Esophagus (tissue), 2 donors: ENCODE measurements around the gene CDC42BPA. TPM values are rescaled to one million over a fixed set of nuclear protein-coding genes. Genes with fewer than 3 reads are reported as not detected.

ENCODE experiments used
- H3K27ac ChIP-seq, 2 donors: one replicate each; pipeline ENCODE4 v1.5.1; 2013; ENCODE audit warnings: low read depth in 2 of 2, mild to moderate bottlenecking in 2 of 2, inconsistent platforms in 1 of 2, low read length in 1 of 2, moderate library complexity in 1 of 2
- H3K27me3 ChIP-seq, 2 donors: one replicate each; pipeline ENCODE4 v1.6.1; 2013; ENCODE audit warnings: low read length in 2 of 2, control low read depth in 1 of 2, mild to moderate bottlenecking in 1 of 2; ENCODE audit not compliant: insufficient read depth in 2 of 2, control insufficient read depth in 1 of 2
- H3K36me3 ChIP-seq, 2 donors: one replicate each; pipeline ENCODE4 v1.6.1; 2013; ENCODE audit warnings: low read length in 1 of 2; ENCODE audit not compliant: control insufficient read depth in 2 of 2, insufficient read depth in 2 of 2
- H3K4me1 ChIP-seq, 2 donors: one replicate each; pipeline ENCODE4 v1.6.1; 2013; ENCODE audit warnings: low read length in 1 of 2; ENCODE audit not compliant: control insufficient read depth in 2 of 2, insufficient read depth in 2 of 2
- H3K4me3 ChIP-seq, 2 donors: one replicate each; pipeline ENCODE4 v1.5.1; 2013; ENCODE audit warnings: low read length in 2 of 2, mild to moderate bottlenecking in 2 of 2, low read depth in 1 of 2, moderate library complexity in 1 of 2
- H3K9me3 ChIP-seq, 2 donors: one replicate each; pipeline ENCODE4 v1.6.1; 2013; ENCODE audit warnings: mild to moderate bottlenecking in 2 of 2, low read depth in 1 of 2, low read length in 1 of 2, moderate library complexity in 1 of 2; ENCODE audit not compliant: control insufficient read depth in 2 of 2, insufficient read depth in 1 of 2
- WGBS, 2 donors: extraction: QIAGEN DNeasy Blood & Tissue Kit; methylation state at CpG; one replicate each; pipeline ENCODE4 v1.1.7; 2013; 5-methylcytosine and 5-hydroxymethylcytosine counted together
- polyA plus RNA-seq, 2 donors: library from polyadenylated mRNA; stranded (reverse); fragments of 200-250 nt; gene quantifications; one replicate each; pipeline ENCODE4 v1.2.3, GENCODE V29; 2013
- donor health status: healthy with polysubstance abuse.
- donor health status: Bipolar disorder and iron deficiency.

Gene CDC42BPA
- polyA plus RNA-seq, 2 donors: 2.5 to 3.6 TPM

DNA sequence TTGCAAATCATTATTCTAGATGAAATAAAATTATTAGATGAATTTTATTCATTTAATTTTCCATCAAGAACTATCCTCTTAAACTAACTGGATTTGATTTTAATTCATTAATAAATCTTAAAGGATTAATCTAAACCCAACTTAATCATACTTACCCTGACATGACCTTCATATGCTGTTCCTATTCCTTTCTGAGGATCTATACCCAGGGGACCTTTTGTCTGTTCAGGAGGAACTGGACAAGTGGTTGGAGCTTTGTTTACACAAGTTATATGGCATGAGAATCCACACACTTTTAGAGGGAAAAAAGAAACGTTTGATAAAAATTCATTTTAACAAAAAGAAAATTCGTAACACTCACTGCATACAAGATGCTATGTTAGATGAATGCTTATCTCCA lies 283.0 kb downstream of the CDC42BPA start:
- Histone ChIP-seq H3K9me3 (no peaks in the 10 kb centered on the region), H3K4me3 (no peak overlapping the region), H3K27ac (no peak overlapping the region), H3K36me3 (no peaks in the 10 kb centered on the region), H3K27me3 (no peaks in the 10 kb centered on the region), H3K4me1 (no peaks in the 10 kb centered on the region)
- WGBS, 2 donors: 50 to 71% methylated on average over 2 of the region's 2 CpGs

DNA sequence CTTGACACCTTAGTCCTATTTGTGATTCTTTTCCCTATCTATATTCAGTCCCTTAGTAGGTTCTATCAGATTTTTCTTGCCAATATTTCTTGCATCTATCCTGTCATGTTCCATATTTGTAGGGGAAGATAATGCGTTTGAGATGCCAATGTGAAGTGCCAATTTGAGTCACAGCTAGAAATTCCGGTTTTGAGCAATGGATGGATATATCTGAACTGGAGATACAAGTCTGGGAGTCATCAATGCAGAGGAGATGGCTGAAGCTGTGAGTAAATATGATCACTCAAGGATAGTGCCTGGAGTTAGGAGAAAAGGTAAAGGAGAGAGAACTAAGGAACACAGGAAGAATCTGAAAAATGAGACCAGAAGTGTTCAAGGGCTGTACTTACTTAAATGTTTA lies 284.4 kb downstream of the CDC42BPA start:
- WGBS, 2 donors: 69 to 73% methylated on average over 2 of the region's 2 CpGs
- no peaks in the 10 kb centered on the region for H3K4me1 ChIP-seq
- H3K36me3 ChIP-seq: no peaks in the 10 kb centered on the region

DNA sequence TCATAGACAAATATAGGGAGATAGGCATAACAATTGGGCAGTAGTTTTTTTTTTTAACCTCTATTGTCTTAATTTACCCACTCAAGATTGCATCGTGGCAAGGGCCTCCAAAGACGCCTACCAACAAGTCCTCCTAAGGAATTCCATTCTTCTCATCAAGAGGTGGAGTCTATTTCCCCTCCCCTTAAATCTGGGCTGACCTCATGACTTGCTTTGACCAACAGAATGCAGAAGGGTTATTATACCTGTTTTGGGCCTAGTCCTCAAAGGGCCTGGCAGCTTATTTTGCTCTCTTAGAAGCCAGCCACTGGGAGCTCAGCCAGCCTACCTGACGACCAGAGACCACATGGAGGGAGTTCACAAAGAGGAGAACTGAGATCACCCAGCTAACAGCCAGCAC lies 285.9 kb downstream of the CDC42BPA start:
- peaks cover 0 to 2% of the 10 kb centered on the region in 2 donors for H3K36me3 ChIP-seq
- no peak overlapping the region for H3K27ac ChIP-seq
- 74 to 77% methylated on average over 3 of the region's 3 CpGs for WGBS, 2 donors
- no peak overlapping the region for H3K4me3 ChIP-seq
- H3K27me3 ChIP-seq: no peaks in the 10 kb centered on the region
- H3K9me3 ChIP-seq: no peaks in the 10 kb centered on the region
- H3K4me1 ChIP-seq: no peaks in the 10 kb centered on the region

More for the DNA sequence above, 284.4 kb downstream of the CDC42BPA start:
- Histone ChIP-seq H3K27ac (no peak overlapping the region), H3K4me3 (no peak overlapping the region), H3K9me3 (no peaks in the 10 kb centered on the region), H3K27me3 (no peaks in the 10 kb centered on the region)

DNA sequence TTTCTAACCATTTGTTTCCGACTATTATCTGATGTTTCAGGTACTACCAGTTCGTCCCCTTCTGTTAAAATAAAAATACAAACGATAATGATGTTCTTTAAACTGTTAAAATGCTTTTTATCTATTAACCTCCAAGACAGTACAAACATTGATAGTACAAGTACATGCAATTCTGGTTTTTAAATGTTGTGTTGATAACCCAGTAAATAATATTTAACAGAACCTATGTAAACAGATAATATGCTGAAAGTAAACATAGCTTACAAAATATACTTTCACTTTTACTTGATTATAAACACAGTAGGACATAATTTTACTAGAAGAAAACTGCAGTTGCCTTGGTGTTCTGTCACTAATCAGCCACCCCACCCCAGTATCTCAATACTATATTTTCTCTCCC lies 301.3 kb downstream of the CDC42BPA start:
- WGBS, 2 donors: 74 to 84% methylated on average over 3 of the region's 3 CpGs
- H3K27ac ChIP-seq: no peak overlapping the region
- no peak overlapping the region for H3K4me3 ChIP-seq
- no peaks in the 10 kb centered on the region for H3K36me3 ChIP-seq
- no peaks in the 10 kb centered on the region for H3K27me3 ChIP-seq
- H3K9me3 ChIP-seq: no peaks in the 10 kb centered on the region
- no peaks in the 10 kb centered on the region for H3K4me1 ChIP-seq

DNA sequence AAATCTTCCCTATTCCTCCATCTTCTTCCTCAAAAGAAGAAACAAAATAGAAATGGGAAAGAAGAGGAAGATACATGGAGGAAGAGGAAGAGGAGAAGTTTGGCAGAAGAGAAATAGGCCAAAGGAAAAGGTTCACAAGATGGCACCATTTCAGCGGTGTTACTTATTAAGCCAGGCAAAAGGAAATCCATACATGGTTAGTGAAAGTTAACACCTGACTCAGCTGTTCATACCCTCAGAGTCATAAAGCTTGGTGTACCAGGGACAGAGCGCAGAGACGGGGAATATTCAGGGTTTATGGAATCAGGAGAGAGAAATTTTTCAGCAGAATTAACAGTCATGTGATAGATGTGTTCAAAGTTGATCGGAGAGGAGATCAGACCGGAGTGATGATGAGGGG lies 307.6 kb downstream of the CDC42BPA start:
- no peak overlapping the region for H3K27ac ChIP-seq
- no peaks in the 10 kb centered on the region for H3K9me3 ChIP-seq
- 86 to 95% methylated on average over 5 of the region's 5 CpGs for WGBS, 2 donors

DNA sequence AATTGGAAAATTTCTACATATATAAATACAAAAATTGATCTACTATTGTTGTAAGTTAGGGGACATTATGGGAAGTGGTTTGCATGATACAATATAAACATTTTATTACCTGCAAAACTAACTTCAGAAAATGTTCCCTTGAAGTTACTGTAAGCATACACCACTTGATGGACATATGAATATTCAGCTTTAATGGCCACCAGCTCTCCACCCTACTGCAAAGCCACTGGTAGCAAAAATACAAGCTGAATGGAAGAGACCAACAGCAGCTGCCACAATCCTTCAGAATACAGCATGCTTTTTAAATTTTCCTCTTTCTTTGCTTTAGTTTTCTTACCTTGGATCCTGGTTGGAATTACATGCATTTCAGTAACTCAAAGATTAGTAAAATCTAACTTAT lies 308.4 kb downstream of the CDC42BPA start:
- H3K36me3 ChIP-seq: no peaks in the 10 kb centered on the region
- no peak overlapping the region for H3K27ac ChIP-seq
- no peaks in the 10 kb centered on the region for H3K4me1 ChIP-seq
- no peaks in the 10 kb centered on the region for H3K27me3 ChIP-seq
- H3K4me3 ChIP-seq: no peak overlapping the region
- H3K9me3 ChIP-seq: no peaks in the 10 kb centered on the region

More for the DNA sequence above, 307.6 kb downstream of the CDC42BPA start:
- Histone ChIP-seq H3K27me3 (no peaks in the 10 kb centered on the region), H3K4me3 (no peak overlapping the region), H3K36me3 (no peaks in the 10 kb centered on the region), H3K4me1 (no peaks in the 10 kb centered on the region)

DNA sequence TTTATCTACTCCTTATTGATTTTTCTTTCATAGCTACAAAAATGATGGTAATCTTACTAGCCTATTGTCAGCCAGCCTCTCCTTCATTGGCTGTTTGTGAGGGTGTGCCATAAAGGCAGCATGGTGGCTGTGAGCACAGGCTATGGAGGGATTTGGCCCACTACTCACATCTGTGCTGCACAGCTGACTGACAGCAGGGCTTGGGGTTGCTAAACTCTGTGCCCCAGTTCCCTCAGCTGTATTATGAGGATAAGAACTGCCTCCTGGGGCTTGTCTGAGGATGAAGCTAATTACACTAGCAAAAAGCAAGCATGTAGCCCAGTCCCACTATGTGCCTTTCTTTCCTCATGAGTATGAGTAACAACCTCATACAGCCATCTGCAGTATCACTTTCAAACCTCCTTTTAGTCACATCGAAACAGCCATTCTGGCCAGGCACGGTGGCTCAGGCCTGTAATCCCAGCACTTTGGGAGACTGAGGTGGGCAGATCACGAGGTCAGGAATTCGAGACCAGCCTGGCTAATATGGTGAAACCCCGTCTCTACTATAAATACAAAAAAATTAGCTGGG lies 312.0 kb downstream of the CDC42BPA start:
- no peak overlapping the region for H3K4me3 ChIP-seq
- no peaks in the 10 kb centered on the region for H3K9me3 ChIP-seq
- peaks cover 0 to 2% of the 10 kb centered on the region in 2 donors for H3K36me3 ChIP-seq
- H3K27ac ChIP-seq: peak overlapping the region in 1 of 2 donors; percentile 1
- 92 to 95% methylated on average over 5 of the region's 5 CpGs for WGBS, 2 donors
- H3K27me3 ChIP-seq: no peaks in the 10 kb centered on the region
- no peaks in the 10 kb centered on the region for H3K4me1 ChIP-seq

DNA sequence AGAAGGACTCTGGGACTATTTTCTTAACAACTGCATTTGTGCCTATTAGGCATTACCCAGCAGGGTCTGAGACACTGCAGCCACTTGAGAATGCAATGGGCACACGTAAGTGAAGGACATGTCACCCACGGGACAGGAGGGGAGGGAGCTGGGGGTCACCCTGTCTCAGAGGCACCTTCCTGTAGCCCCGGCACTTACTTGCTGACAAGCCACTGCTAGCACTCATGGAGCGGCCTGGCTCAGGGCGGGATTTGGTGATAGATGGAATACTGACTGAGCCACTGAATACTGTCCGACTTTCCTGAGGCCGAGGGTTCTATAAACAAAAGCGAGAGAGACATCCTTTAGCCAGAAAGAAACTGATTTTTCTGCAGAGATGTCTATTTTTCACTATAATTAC lies 313.5 kb downstream of the CDC42BPA start:
- H3K27me3 ChIP-seq: no peaks in the 10 kb centered on the region
- H3K4me3 ChIP-seq: no peak overlapping the region
- no peaks in the 10 kb centered on the region for H3K9me3 ChIP-seq
- 90 to 91% methylated on average over 8 of the region's 8 CpGs for WGBS, 2 donors
- no peaks in the 10 kb centered on the region for H3K4me1 ChIP-seq
- H3K27ac ChIP-seq: no peak overlapping the region
- peaks cover 0 to 2% of the 10 kb centered on the region in 2 donors for H3K36me3 ChIP-seq

DNA sequence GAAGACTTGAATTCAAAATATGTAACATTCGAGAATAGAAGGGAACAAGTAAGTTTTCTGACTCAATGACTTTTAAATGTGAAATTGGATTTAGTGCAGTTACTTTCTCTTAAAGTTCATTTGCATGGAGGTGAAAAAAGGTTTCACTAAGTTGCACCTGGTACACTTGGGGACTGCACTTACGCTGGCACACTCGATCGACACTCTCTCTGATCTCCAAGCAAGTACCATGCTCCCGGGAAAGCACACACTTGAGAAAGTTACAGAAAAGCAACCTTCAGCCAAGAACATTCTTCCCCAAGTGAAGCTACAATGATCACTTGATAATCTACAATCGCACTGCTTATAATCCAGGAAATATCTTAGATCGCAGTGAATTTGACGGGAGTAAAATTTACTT lies 315.1 kb downstream of the CDC42BPA start:
- no peak overlapping the region for H3K27ac ChIP-seq
- peaks cover 0 to 2% of the 10 kb centered on the region in 2 donors for H3K36me3 ChIP-seq
- H3K9me3 ChIP-seq: no peaks in the 10 kb centered on the region
- 97% methylated on average over 8 of the region's 8 CpGs for WGBS, 2 donors
- no peak overlapping the region for H3K4me3 ChIP-seq
- no peaks in the 10 kb centered on the region for H3K4me1 ChIP-seq
- H3K27me3 ChIP-seq: no peaks in the 10 kb centered on the region

DNA sequence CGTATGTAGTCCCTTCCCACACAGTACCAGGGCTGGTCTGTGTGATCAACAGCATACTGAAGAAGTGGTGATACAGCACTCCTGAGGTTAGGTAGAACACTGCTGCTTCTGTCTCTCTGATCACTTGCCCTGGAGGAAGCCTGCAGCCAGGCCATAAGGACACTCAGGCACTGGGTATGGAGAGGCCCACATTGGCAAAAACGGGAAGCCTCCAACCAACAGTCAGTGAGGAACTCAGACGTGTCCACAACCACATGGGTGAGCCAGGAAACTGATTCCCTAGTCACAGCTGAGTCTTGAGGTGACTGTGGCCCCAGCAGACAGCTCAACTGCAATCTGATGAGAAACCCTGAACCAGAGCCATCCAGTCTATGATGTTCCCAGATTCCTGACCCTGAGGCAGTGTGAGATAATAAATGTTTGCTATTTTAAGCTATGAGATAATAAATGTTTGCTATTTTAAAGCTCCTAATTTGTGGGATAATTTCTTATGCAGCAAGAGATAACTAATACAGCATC lies 315.7 kb downstream of the CDC42BPA start:
- H3K4me1 ChIP-seq: no peaks in the 10 kb centered on the region
- H3K27me3 ChIP-seq: no peaks in the 10 kb centered on the region
- no peaks in the 10 kb centered on the region for H3K9me3 ChIP-seq
- no peak overlapping the region for H3K27ac ChIP-seq
- H3K4me3 ChIP-seq: no peak overlapping the region
- H3K36me3 ChIP-seq: peaks cover 0 to 2% of the 10 kb centered on the region in 2 donors
- 56 to 64% methylated on average over 3 of the region's 3 CpGs for WGBS, 2 donors
